NCI-H1930 (cell line): ENCODE results near the gene MROH2A.

Experiments
- DNase-seq, 2 experiments: peaks; one replicate each; lab custom pipeline; 2025; lab: John Stamatoyannopoulos, UW

The MROH2A gene

DNA sequence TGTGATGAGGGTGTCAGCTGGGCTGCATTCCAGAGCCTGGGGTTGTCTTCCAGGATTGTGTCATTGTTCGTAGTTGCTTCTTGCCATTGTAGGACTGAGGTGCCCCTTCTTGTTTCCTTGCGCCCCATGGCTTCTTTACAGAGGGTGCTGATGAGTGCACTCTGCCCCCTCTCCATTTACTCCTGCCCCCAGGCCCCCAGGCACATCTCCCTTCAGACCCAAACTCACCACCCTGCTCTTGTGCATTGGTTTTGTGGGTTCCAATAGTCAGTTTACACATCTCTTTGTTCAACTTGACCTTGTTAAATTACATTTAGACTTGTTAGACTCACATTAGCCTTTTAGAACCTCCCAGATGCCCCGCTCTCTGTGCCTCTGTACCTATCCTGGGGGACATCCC, 43.1 kb downstream of the MROH2A start:
- DNase-seq = no peak

- DNase-seq = no peak
Measured at GRCh38 chr2:233821709-233822100, 43.6 kb downstream of the MROH2A start.

GRCh38 chr2:233822101-233822771, 44.1 kb downstream of the MROH2A start:
- DNase-seq = no peak

GRCh38 chr2:233822781-233823730, 44.9 kb downstream of the MROH2A start:
- DNase-seq = no peak

DNA sequence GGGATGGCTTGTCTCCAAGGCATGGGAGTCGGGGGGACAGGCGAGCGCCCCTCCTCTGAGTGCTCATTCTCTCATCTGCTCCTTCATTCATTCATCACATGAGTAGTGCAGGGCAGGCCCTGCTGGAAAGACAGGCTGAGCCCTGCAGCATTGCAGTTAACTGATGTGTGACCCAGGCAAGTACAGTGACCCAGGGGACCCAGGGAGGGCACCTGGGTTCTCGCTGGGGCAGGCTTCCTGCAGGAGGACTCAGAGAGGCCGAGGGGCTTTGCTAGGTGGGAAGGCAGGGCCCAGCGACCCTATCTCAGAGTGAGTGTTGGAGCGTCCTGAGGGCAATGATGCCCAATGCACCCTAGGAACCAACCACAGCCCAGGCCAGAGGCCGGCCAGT, 45.6 kb downstream of the MROH2A start:
- no peak for DNase-seq

- DNase-seq = no peak
Measured at GRCh38 chr2:233824373-233824772, 46.2 kb downstream of the MROH2A start.

GRCh38 chr2:233828546-233829192, 50.5 kb downstream of the MROH2A start:
- DNase-seq = no peak

- no peak for DNase-seq
Measured at GRCh38 chr2:233829193-233830110, 51.3 kb downstream of the MROH2A start.

- DNase-seq = no peak
Measured at GRCh38 chr2:233830111-233830802, 52.1 kb downstream of the MROH2A start.

DNA sequence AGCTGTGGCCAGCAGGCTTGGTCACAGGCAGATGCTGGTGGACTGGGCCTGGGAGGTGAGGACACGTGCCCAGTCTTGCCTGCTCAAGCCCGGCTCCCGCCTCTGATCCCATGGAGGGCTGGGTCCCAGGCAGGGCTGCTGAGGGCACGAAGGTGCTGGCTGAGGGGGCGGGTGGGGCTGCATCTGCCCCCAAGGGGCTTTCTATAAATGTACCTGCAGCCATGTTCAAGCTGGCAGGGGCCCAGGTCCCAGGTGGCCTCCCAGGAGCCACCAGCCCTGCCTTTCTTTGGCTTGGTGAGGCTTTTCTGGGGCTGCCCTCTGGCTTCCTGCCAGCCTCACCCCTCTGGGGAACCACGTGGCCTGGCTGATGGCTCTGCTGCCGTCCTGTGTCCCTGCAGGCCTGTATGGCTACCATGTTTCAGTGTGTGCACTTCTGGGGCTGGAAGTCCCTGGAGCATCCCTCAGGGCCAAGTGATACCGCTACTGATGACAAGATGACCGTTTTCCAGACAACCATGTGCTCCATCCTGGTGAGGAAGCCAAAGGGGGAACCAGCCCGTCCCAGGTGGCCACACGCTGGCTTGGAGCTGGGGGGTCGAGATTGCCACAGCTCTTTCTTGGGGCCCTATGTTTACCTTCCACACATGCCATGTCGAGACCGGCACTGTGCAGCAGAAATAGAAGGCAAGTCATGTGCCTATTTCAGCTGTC, 53.0 kb downstream of the MROH2A start:
- no peak for DNase-seq

DNA sequence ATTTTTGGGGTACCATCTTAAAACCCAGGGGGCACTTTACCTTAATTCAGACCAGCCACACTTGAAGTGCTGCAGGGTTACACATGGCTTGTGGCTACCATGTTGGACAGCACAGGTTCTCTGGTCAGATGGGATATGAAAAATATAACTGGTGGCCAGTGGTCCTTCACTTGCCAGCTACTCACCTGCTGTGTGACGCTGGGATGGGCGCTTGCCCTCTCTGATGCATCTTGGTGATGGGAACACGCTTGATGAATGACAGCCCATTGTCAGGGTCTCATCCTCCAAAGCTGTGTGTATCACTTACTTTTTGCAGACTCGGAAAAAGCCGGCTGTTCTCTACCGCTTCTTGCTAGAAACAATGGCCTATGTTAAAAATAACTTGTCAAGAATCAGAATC, 53.7 kb downstream of the MROH2A start:
- no peak for DNase-seq

- no peak for DNase-seq
Measured at GRCh38 chr2:233832414-233832813, 54.3 kb downstream of the MROH2A start.

DNA sequence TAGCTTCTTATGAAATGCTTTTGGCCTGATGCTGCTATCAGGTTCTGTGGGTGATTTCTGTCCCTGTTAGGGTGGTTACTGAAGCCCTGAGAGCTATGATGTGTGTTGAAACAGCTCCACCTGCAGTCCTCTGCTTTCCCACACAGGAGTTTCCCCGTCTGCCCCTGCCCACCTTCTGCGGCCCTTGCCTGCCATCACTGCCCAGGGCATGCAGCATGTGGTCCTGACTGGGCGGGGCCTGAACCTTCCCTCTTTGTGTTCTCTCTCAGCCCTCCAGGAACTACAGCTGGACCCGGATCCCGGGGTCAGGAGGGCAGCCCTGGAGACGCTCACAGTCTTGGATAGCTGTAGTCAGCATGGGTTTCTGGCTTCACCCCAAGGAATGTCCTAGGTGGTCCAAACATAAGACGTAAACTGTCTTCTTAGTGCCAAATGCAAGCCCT, 54.8 kb downstream of the MROH2A start:
- DNase-seq = no peak

- no peak for DNase-seq
Measured at GRCh38 chr2:233833345-233833744, 55.2 kb downstream of the MROH2A start.

- no peak for DNase-seq
Measured at GRCh38 chr2:233835230-233836186, 57.4 kb downstream of the MROH2A start.

GRCh38 chr2:233836359-233836758, 58.2 kb downstream of the MROH2A start:
- no peak for DNase-seq

GRCh38 chr2:233837694-233838229, 59.6 kb downstream of the MROH2A start:
- no peak for DNase-seq

GRCh38 chr2:233838251-233838650, 60.1 kb downstream of the MROH2A start:
- DNase-seq = no peak
